Stimulated activated CD8-positive, alpha-beta memory T cell treated with anti-CD3 and anti-CD28 coated beads, Interleukin-7, amount 100 ng/mL, for 48 hours (primary cell): ENCODE measurements around the gene PRR20C.
"Not testable (repeated sequence)": the region's sequence is repeated elsewhere in the genome, so short reads cannot be mapped to it uniquely, and the experiment has no call there.

Experiments used
- DNase-seq, 2 donors: peaks; one replicate each; pipeline ENCODE4 v3.0.0-alpha.2; 2020; ENCODE audit warnings: low read depth in 1 of 2; ENCODE audit errors: extremely low read depth in 1 of 2

The PRR20C gene

GRCh38 chr13:57153761-57154160 lies at the start of gene PRR20C:
PRR20C (plus strand) TSS chr13:57154061; CDS start chr13:57154448, 387 bp downstream.
- DNase-seq, result not testable (repeated sequence)

DNA sequence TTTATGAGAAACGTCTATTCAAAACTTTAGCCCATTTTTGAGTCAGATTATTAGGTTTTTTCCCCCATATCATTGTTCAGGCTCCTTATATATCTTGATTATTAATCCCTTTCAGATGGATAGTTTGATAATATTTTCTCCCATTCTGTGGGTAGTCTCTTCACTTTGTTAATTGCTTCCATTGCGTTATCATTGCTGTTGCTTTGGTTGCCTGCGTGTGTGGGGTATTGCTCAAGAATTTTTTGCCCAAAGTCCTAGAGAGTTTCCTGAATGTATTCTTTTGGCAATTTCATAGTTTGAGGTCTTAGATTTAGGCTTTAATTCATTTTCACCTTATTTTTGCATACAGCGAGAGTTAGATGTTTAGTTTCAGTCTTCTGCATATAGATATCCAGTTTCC lies 38.9 kb upstream of the PRR20C start:
- no peak for DNase-seq

- no peak for DNase-seq
These were observed 30.2 kb upstream of the PRR20C start for GRCh38 chr13:57123681-57124080.

DNA sequence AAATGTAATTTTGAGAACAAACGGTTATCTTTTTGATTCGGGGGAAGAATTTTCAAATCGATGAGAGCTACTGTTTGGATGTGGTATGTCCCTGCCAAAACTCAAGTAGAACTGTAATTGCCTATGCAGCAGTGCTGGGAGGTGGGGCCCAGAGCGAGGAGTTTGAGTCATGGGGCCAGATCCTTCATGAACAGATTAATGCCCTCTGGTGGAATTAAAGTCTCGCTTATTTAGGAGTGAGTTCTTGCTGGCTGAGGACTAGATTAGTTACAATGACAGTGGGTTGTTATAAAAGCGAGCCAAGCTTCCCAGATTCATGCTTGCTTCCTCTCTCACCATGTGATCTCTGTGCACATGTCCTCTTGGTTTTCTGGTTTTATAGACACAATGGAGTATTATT lies 25.0 kb upstream of the PRR20C start:
- DNase-seq, result no peak

DNA sequence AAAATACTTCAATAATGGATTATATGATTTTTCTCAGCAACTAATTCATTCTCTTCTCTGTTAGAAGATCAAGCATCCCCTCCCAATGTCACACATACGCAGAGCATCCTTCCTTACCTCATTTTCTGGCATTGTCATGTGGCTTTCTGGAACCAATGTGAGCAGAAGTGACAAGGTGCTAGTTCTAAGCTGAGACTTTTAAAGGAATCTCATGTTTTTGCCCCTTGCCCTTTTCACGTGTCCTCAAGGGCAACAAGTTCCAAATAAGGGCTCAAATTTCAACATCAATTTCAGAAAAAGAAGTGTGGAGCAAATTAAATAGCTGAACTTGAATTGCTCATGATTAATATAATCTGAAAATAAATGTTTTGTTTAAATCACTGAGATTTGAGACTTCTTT lies 17.8 kb upstream of the PRR20C start:
- DNase-seq, result no peak

- DNase-seq, result no peak
These were observed 16.3 kb upstream of the PRR20C start for GRCh38 chr13:57137585-57137984.

DNA sequence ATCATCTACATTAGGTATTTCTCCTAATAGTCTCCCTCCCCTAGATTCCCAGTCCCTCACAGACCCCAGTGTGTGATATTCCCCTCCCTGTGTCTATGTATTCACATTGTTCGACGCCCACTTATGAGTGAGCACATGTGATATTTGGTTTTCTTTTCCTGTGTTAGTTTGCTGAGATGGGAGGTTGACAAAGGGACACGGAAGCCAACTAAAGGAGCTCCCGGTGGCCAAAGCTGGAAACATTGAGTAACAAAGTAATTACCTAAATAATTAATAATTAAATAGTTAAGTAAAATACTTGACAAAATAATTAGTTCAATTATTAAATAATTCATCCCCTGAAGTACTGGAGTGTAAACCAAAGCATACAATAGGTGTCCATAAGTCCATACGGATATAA lies 14.9 kb upstream of the PRR20C start:
- no peak for DNase-seq

DNA sequence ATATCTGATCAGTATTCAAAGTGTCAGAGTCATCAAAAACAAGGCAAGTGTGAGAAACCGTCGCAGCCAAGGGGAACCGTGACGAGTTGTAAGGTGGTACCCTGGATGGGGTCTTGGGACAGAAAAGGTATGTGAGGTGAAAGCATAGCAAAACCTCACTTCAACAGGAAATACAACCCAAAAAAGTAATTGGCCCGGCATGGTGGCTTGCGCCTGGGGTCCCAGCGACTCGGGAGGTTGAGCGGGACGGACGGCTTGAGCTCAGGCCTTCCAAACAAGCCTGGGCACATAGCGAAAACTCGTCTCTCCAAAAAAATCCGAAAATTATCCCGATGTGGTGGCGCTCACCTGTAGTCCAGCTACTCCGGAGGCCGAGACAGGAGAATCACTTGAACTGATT lies 14.1 kb upstream of the PRR20C start:
- not testable (repeated sequence) for DNase-seq

DNA sequence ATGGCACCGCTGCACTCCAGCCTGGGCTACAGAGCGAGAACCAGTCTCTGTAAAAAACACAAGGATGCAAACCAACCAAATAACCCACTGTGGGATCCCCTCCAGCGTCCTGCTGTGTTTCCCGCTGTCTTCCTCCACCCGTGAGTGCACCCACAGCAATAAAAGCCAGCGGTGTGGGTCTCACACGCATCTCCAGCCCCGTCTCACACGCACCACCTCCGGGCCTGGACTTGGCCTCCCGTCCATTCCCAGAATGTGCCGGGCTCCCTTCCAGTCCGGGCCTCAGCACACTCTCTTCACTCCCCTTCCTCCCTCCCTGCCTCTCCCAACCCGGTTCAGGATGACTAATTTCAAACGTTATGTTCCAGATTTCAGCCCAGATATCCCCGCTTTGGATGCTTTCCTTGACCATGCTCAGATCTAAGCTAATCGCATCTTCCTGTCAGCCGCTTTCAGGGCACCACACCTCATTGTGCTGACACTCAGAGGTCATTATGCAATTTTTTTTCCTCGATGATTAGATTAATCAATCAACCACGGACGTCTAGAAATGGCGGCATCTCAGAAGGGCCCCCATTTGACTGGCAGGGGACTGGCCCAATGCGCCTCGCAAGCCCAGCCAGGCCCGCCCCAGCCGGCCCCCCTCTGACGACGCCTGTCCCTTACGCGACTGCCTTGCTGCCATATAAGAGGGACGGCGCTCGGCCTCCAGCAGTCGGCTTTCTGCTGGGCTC lies 13.5 kb upstream of the PRR20C start, which contains the start of gene PRR20A:
Gene PRR20A (plus strand): TSS at position 684 of the 734 bp plus-strand sequence. CDS start 387 bp downstream, outside the sequence.
- DNase-seq, result not testable (repeated sequence)

DNA sequence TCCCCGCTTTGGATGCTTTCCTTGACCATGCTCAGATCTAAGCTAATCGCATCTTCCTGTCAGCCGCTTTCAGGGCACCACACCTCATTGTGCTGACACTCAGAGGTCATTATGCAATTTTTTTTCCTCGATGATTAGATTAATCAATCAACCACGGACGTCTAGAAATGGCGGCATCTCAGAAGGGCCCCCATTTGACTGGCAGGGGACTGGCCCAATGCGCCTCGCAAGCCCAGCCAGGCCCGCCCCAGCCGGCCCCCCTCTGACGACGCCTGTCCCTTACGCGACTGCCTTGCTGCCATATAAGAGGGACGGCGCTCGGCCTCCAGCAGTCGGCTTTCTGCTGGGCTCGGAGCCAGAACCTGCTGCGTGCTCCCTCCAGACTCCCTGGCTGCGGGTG lies 6.7 kb upstream of the PRR20C start, which contains the start of gene PRR20B:
Gene PRR20B (plus strand): TSS at position 301 of the 400 bp plus-strand sequence. CDS start 387 bp downstream, outside the sequence.
- not testable (repeated sequence) for DNase-seq

- not testable (repeated sequence) for DNase-seq
These were observed 5.8 kb upstream of the PRR20C start for GRCh38 chr13:57148106-57148505.

DNA sequence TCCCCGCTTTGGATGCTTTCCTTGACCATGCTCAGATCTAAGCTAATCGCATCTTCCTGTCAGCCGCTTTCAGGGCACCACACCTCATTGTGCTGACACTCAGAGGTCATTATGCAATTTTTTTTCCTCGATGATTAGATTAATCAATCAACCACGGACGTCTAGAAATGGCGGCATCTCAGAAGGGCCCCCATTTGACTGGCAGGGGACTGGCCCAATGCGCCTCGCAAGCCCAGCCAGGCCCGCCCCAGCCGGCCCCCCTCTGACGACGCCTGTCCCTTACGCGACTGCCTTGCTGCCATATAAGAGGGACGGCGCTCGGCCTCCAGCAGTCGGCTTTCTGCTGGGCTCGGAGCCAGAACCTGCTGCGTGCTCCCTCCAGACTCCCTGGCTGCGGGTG lies 6.5 kb downstream of the PRR20C start, which contains the start of gene PRR20D:
Gene PRR20D (plus strand): TSS at position 301 of the 400 bp plus-strand sequence. CDS start 387 bp downstream, outside the sequence.
- DNase-seq, result not testable (repeated sequence)

DNA sequence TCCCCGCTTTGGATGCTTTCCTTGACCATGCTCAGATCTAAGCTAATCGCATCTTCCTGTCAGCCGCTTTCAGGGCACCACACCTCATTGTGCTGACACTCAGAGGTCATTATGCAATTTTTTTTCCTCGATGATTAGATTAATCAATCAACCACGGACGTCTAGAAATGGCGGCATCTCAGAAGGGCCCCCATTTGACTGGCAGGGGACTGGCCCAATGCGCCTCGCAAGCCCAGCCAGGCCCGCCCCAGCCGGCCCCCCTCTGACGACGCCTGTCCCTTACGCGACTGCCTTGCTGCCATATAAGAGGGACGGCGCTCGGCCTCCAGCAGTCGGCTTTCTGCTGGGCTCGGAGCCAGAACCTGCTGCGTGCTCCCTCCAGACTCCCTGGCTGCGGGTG lies 13.0 kb downstream of the PRR20C start, which contains the start of gene PRR20E:
Gene PRR20E (plus strand): TSS at position 301 of the 400 bp plus-strand sequence. CDS start 387 bp downstream, outside the sequence.
- DNase-seq, result not testable (repeated sequence)

GRCh38 chr13:57191667-57192066 lies 37.8 kb downstream of the PRR20C start:
- DNase-seq, result no peak
